H1 (cell line): ENCODE measurements around the gene TEX44. TPM values are rescaled to one million over a fixed set of nuclear protein-coding genes. Genes with fewer than 3 reads are reported as not detected.

Experiments used
- CTCF ChIA-PET: fragments of 300-600 bp; sonication (Branson Sonifier 250); formaldehyde crosslinking; loops from one replicate; lab custom pipeline; 2021; ENCODE audit not compliant: partially characterized antibody; lab: Charles Lee
- POLR2A ChIA-PET: fragments of 300-600 bp; sonication (Branson Sonifier 250); formaldehyde crosslinking; loops from one replicate; lab custom pipeline; 2021; ENCODE audit warnings: inconsistent platforms; ENCODE audit not compliant: partially characterized antibody; lab: Charles Lee
- DNase-seq, 2 experiments: peaks; one replicate each; pipeline versions ENCODE4 v3.0.0 to v3.0.0-alpha.2; 2010 to 2022; ENCODE audit warnings: low spot score in 2 of 2, low read depth in 1 of 2, mixed read lengths in 1 of 2
- FAIRE-seq: peaks from 2 replicates; lab custom pipeline; 2011; peaks lifted over from hg19 to GRCh38; lab: Jason Lieb, UNC
- H2AFZ ChIP-seq: 2 replicates; pipeline ENCODE4 v1.8.1; 2012; ENCODE audit warnings: low read length, inconsistent platforms
- H2AK5ac ChIP-seq: 2 replicates; pipeline ENCODE4 v1.6.1; 2013; ENCODE audit warnings: low read depth, low read length
- H2BK120ac ChIP-seq: replicated peaks from 2 replicates; pipeline ENCODE3; 2013; ENCODE audit warnings: low read depth, low read length, inconsistent platforms
- H2BK12ac ChIP-seq: 2 replicates; pipeline ENCODE4 v1.6.1; 2013; ENCODE audit warnings: low read depth, low read length
- H2BK15ac ChIP-seq: 2 replicates; pipeline ENCODE4 v1.6.1; 2013; ENCODE audit warnings: low read length
- H2BK20ac ChIP-seq: 2 replicates; pipeline ENCODE4 v1.6.1; 2013; ENCODE audit warnings: low read length
- H2BK5ac ChIP-seq: 2 replicates; pipeline ENCODE4 v1.6.1; 2013; ENCODE audit warnings: low read depth, low read length
- H3K14ac ChIP-seq: 2 replicates; pipeline ENCODE4 v1.6.1; 2013; ENCODE audit warnings: inconsistent platforms; ENCODE audit not compliant: insufficient read length
- H3K18ac ChIP-seq: 2 replicates; pipeline ENCODE4 v1.6.1; 2013; ENCODE audit warnings: low read length; ENCODE audit errors: extremely low read depth
- H3K23ac ChIP-seq: 2 replicates; pipeline ENCODE4 v1.6.1; 2013; ENCODE audit warnings: inconsistent platforms; ENCODE audit not compliant: insufficient read length
- H3K23me2 ChIP-seq: 2 replicates; pipeline ENCODE4 v1.6.1; 2013; ENCODE audit warnings: low read depth, low read length
- H3K27ac ChIP-seq: 2 replicates; pipeline ENCODE4 v1.6.1; 2011; ENCODE audit warnings: low read depth, low read length, inconsistent platforms
- H3K27me3 ChIP-seq, 4 experiments: replicated peaks in 1 of 4; 1 replicate in 1 of 4; 2 replicates in 3 of 4; pipeline versions ENCODE4 v1.6.1 to v1.8.1; 2011 to 2013; ENCODE audit warnings: low read length in 3 of 4, mild to moderate bottlenecking in 3 of 4, inconsistent platforms in 2 of 4, mixed read lengths in 2 of 4, moderate library complexity in 1 of 4; ENCODE audit not compliant: control insufficient read depth in 3 of 4, insufficient read depth in 3 of 4; ENCODE audit errors: extremely low read depth in 1 of 4
- H3K36me3 ChIP-seq, 4 experiments: 2 replicates each; pipeline versions ENCODE4 v1.6.1 to v1.8.1; 2011 to 2013; ENCODE audit warnings: mild to moderate bottlenecking in 4 of 4, low read length in 3 of 4, moderate library complexity in 2 of 4, control low read depth in 1 of 4, inconsistent platforms in 1 of 4; ENCODE audit not compliant: insufficient read depth in 4 of 4, control insufficient read depth in 2 of 4
- H3K4ac ChIP-seq: replicated peaks from 2 replicates; pipeline ENCODE3; 2013; ENCODE audit warnings: low read length, low read depth, mixed read lengths, inconsistent platforms; ENCODE audit not compliant: insufficient read length
- H3K4me1 ChIP-seq, 4 experiments: replicated peaks in 1 of 4; 1 replicate in 1 of 4; 2 replicates in 3 of 4; pipeline versions ENCODE4 v1.6.1 to v1.8.1; 2011 to 2013; ENCODE audit warnings: low read length in 3 of 4, inconsistent platforms in 2 of 4, mixed read lengths in 1 of 4; ENCODE audit not compliant: insufficient read depth in 4 of 4, control insufficient read depth in 3 of 4
- H3K4me2 ChIP-seq, 2 experiments: 2 replicates each; pipeline versions ENCODE4 v1.6.1 to v1.8.1; 2011 to 2013; ENCODE audit warnings: low read depth in 2 of 2, low read length in 2 of 2, control low read depth in 1 of 2, inconsistent platforms in 1 of 2, mild to moderate bottlenecking in 1 of 2; ENCODE audit not compliant: insufficient read depth in 1 of 2
- H3K4me3 ChIP-seq, 4 experiments: fragments of 200-600, 300-600 bp in 1 of 4; sonication (generic), shearing (Covaris generic), sonication (Bioruptor Twin) in 1 of 4; 2 replicates each; pipeline versions ENCODE4 v1.5.1 to v1.8.1; 2011 to 2016; ENCODE audit warnings: low read length in 4 of 4, low read depth in 3 of 4, control low read depth in 2 of 4, inconsistent platforms in 2 of 4, mild to moderate bottlenecking in 2 of 4, mixed read lengths in 1 of 4, moderate library complexity in 1 of 4; ENCODE audit not compliant: insufficient read depth in 2 of 4; ENCODE audit errors: extremely low read depth in 1 of 4
- H3K56ac ChIP-seq: replicated peaks from 2 replicates; pipeline ENCODE3; 2013; ENCODE audit warnings: low read depth, mild to moderate bottlenecking, mixed read lengths, low read length, inconsistent platforms; ENCODE audit not compliant: insufficient read length
- H3K79me1 ChIP-seq: 2 replicates; pipeline ENCODE4 v1.6.1; 2013; ENCODE audit warnings: low read depth, low read length, control low read depth
- H3K79me2 ChIP-seq, 2 experiments: 2 replicates each; pipeline versions ENCODE4 v1.6.1 to v1.8.1; 2012 to 2013; ENCODE audit warnings: low read length in 2 of 2, mild to moderate bottlenecking in 2 of 2, inconsistent platforms in 1 of 2; ENCODE audit not compliant: insufficient read depth in 2 of 2, control insufficient read depth in 1 of 2
- H3K9ac ChIP-seq, 4 experiments: replicated peaks in 1 of 4; 1 replicate in 1 of 4; 2 replicates in 3 of 4; pipeline versions ENCODE4 v1.6.1 to v1.8.1; 2011 to 2013; ENCODE audit warnings: low read depth in 3 of 4, low read length in 3 of 4, control low read depth in 2 of 4, mild to moderate bottlenecking in 2 of 4, moderate library complexity in 2 of 4, inconsistent platforms in 1 of 4; ENCODE audit errors: extremely low read depth in 1 of 4
- H3K9me3 ChIP-seq, 2 experiments: 2 replicates each; pipeline versions ENCODE4 v1.6.1 to v1.8.1; 2012 to 2013; ENCODE audit warnings: mild to moderate bottlenecking in 2 of 2, moderate library complexity in 2 of 2, control low read depth in 1 of 2, inconsistent platforms in 1 of 2, low read depth in 1 of 2, low read length in 1 of 2, mixed read lengths in 1 of 2; ENCODE audit not compliant: insufficient read depth in 2 of 2
- H4K20me1 ChIP-seq, 2 experiments: replicated peaks in 1 of 2; 2 replicates each; pipeline versions ENCODE3 to v1.8.1; 2011 to 2013; ENCODE audit warnings: inconsistent platforms in 2 of 2, low read length in 2 of 2, mild to moderate bottlenecking in 1 of 2; ENCODE audit not compliant: insufficient read depth in 2 of 2, control insufficient read depth in 1 of 2
- H4K5ac ChIP-seq: 2 replicates; pipeline ENCODE4 v1.6.1; 2013; ENCODE audit warnings: low read length, low read depth, mixed read lengths, inconsistent platforms; ENCODE audit not compliant: insufficient read length
- H4K8ac ChIP-seq: 2 replicates; pipeline ENCODE4 v1.8.0; 2013; ENCODE audit warnings: mild to moderate bottlenecking, moderate library complexity, low read length, inconsistent platforms; ENCODE audit not compliant: insufficient read depth; ENCODE audit errors: extremely low read depth
- H4K91ac ChIP-seq: replicated peaks from 2 replicates; pipeline ENCODE3; 2013; ENCODE audit warnings: low read length, mixed read lengths, inconsistent platforms; ENCODE audit not compliant: insufficient read length
- CREB1 ChIP-seq: IDR thresholded peaks from 2 replicates; pipeline ENCODE4 v1.6.1; 2012; ENCODE audit warnings: inconsistent platforms
- EP300 ChIP-seq, 2 experiments: IDR thresholded peaks; 1 replicate in 1 of 2; 2 replicates in 1 of 2; pipeline ENCODE4 v1.6.1; 2011 to 2012; ENCODE audit warnings: low read depth in 2 of 2, low read length in 2 of 2, mild to moderate bottlenecking in 2 of 2, borderline replicate concordance in 1 of 2, inconsistent platforms in 1 of 2, moderate library complexity in 1 of 2
- HDAC2 ChIP-seq, 2 experiments: fragments of 300-600 bp in 1 of 2; sonication (generic) in 1 of 2; IDR thresholded peaks; 2 replicates each; pipeline ENCODE4 v1.6.1; 2011 to 2012; ENCODE audit warnings: low read depth in 2 of 2, low read length in 2 of 2, mild to moderate bottlenecking in 2 of 2, moderate library complexity in 2 of 2, borderline replicate concordance in 1 of 2, inconsistent platforms in 1 of 2
- TAF1 ChIP-seq: IDR thresholded peaks from 2 replicates; pipeline ENCODE4 v1.6.1; 2011; ENCODE audit warnings: mild to moderate bottlenecking, low read depth, low read length
- TEAD4 ChIP-seq: IDR thresholded peaks from 2 replicates; pipeline ENCODE4 v1.6.1; 2012; ENCODE audit warnings: low read depth, low read length, inconsistent platforms, mixed read lengths
- WGBS, 2 experiments: shearing (Covaris generic) in 1 of 2; methylation state at CpG; one replicate each; pipeline versions ENCODE4 v1.1.6 to v1.1.7; 2013 to 2015; ENCODE audit warnings: low lambda C conversion rate in 2 of 2, mixed read lengths in 2 of 2, inconsistent platforms in 1 of 2, low coverage in 1 of 2, missing lambda C conversion rate in 1 of 2; ENCODE audit not compliant: insufficient replicate concordance in 2 of 2, insufficient coverage in 1 of 2, insufficient read length in 1 of 2; ENCODE audit errors: extremely low coverage in 1 of 2, missing lambda C conversion rate in 1 of 2; 5-methylcytosine and 5-hydroxymethylcytosine counted together
- polyA plus RNA-seq, 7 experiments: library from polyadenylated mRNA; depleted of rRNA in 3 of 7; stranded (reverse) in 5 of 7; unstranded in 2 of 7; fragments of >200 nt in 5 of 7; fragments of 200-250 nt in 2 of 7; gene quantifications; 1 replicate in 5 of 7; 2 replicates in 1 of 7; 4 replicates in 1 of 7; pipeline versions ENCODE4 v1.2.1 to v1.2.3, GENCODE V29; 2011 to 2013; ENCODE audit warnings: missing spikeins in 2 of 7, mixed read lengths in 2 of 7
- total RNA-seq: library from RNA; stranded (reverse); fragmentation: NEBNext Ultra II Directional; extraction: Animal tissue kit (Norgen Biotek cat#: 25700); gene quantifications from 2 replicates; pipeline ENCODE4 v1.2.1, GENCODE V29; 2021
- TF ChIP-seq, protein P1 (sequence below): IDR thresholded peaks from 2 replicates; pipeline ENCODE4 v1.6.1; 2012; ENCODE audit warnings: inconsistent platforms
- TF ChIP-seq, protein P2 (sequence below), 3 experiments: IDR thresholded peaks; 1 replicate in 2 of 3; 2 replicates in 1 of 3; pipeline versions ENCODE4 v1.5.1 to v1.6.1; 2011; ENCODE audit warnings: low read length in 3 of 3, mild to moderate bottlenecking in 3 of 3, inconsistent platforms in 2 of 3, low read depth in 1 of 3, moderate library complexity in 1 of 3; ENCODE audit not compliant: insufficient read depth in 1 of 3; ENCODE audit errors: control extremely low read depth in 1 of 3
- TF ChIP-seq, protein P3 (sequence below): IDR thresholded peaks from 2 replicates; pipeline ENCODE4 v1.6.1; 2012; ENCODE audit warnings: low read length, inconsistent platforms

Gene TEX44
- total and polyA plus RNA-seq, 2 of the 8 experiments (the other 6 are each of a cell fraction or from before 2014, with no cell fraction given): not detected

DNA sequence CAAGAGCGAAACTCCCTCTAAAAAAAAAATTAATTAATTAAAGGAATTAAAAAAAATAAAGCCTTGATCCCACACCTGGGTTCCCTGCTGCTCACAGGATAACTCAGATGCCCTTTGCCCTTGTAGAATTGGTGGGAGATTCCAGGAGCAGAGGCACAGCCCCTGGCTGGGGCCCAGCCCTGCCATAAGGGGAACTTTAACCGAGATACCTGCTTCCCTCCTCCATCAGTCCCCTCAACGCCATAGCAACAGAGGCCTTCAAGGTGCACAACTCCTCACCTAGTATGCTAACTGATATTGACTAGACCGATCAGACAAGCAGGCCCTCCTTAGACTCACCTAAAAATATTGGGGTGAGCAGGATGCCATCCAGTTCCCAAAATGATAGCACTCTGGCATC lies 23.6 kb downstream of the TEX44 start:
- Histone ChIP-seq H4K8ac (no peak overlapping the region), H3K4ac (no peak overlapping the region), H3K9me3 (no peaks in the 10 kb centered on the region), H3K79me2 (no peaks in the 10 kb centered on the region), H3K27me3 (no peaks in the 10 kb centered on the region), H2BK12ac (peak overlapping the region; percentile 72; the same call in 1 of the 2 replicates), H3K56ac (no peak overlapping the region), H2AFZ (no peak overlapping the region), H3K9ac (no peak overlapping the region), H2BK15ac (0 out of 2 replicates have a peak overlapping the region, but pooled peaks have one; percentile 48), H3K4me1 (peaks cover 16 to 42% (median 40%) of the 10 kb centered on the region in 4 experiments), H2BK20ac (no peak overlapping the region), H3K23ac (no peak overlapping the region), H3K36me3 (no peaks in the 10 kb centered on the region; a peak in 1 of 8 replicates), H3K14ac (no peak overlapping the region), H3K79me1 (no peaks in the 10 kb centered on the region; the same call in 1 of the 2 replicates), H2AK5ac (0 out of 2 replicates have a peak overlapping the region, but pooled peaks have one; percentile 46), H4K20me1 (no peaks in the 10 kb centered on the region), H2BK5ac (no peak overlapping the region), H3K4me3 (no peak overlapping the region), H3K27ac (no peak overlapping the region), H3K4me2 (no peak overlapping the region), H4K5ac (no peak overlapping the region), H4K91ac (no peak overlapping the region), H2BK120ac (no peak overlapping the region), H3K18ac (no peak overlapping the region), H3K23me2 (peaks cover 8% of the 10 kb centered on the region)
- FAIRE-seq: no peak
- ChIA-PET CTCF (interaction anchor here (1.6 to 12.6 kb wide), 5 partner anchors 23 to 98 kb away, joined by 5 to 513 read pairs (median 179); no protein-coding TSS in a partner anchor), POLR2A (interaction anchor here (1.1 to 16.4 kb wide), 10 partner anchors 8 to 98 kb away, joined by 3 to 223 read pairs (median 14); partner anchors contain the start of gene PTMA)
- WGBS, 2 experiments: 87% methylated on average over 4 of the region's 4 CpGs; no CpG with 5 or more reads in 1 of the 2 experiments
- no peak for DNase-seq
- no peak for TF ChIP-seq CREB1
- TF ChIP-seq, protein P1, sequence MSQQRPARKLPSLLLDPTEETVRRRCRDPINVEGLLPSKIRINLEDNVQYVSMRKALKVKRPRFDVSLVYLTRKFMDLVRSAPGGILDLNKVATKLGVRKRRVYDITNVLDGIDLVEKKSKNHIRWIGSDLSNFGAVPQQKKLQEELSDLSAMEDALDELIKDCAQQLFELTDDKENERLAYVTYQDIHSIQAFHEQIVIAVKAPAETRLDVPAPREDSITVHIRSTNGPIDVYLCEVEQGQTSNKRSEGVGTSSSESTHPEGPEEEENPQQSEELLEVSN: no peak
- TF ChIP-seq TAF1: no peak
- TF ChIP-seq, protein P2, sequence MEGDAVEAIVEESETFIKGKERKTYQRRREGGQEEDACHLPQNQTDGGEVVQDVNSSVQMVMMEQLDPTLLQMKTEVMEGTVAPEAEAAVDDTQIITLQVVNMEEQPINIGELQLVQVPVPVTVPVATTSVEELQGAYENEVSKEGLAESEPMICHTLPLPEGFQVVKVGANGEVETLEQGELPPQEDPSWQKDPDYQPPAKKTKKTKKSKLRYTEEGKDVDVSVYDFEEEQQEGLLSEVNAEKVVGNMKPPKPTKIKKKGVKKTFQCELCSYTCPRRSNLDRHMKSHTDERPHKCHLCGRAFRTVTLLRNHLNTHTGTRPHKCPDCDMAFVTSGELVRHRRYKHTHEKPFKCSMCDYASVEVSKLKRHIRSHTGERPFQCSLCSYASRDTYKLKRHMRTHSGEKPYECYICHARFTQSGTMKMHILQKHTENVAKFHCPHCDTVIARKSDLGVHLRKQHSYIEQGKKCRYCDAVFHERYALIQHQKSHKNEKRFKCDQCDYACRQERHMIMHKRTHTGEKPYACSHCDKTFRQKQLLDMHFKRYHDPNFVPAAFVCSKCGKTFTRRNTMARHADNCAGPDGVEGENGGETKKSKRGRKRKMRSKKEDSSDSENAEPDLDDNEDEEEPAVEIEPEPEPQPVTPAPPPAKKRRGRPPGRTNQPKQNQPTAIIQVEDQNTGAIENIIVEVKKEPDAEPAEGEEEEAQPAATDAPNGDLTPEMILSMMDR (IDR thresholded peaks at IDR 0.05; ENCODE audit: control extremely low read depth in 1 of 3, insufficient read depth in 1 of 3, low read depth in 1 of 3, low read length in 3 of 3): no peak
- no peak for TF ChIP-seq HDAC2 (IDR thresholded peaks at IDR 0.05; ENCODE audit: borderline replicate concordance in 1 of 2, low read depth in 2 of 2, low read length in 2 of 2)
- TF ChIP-seq TEAD4: no peak
- TF ChIP-seq, protein P3, sequence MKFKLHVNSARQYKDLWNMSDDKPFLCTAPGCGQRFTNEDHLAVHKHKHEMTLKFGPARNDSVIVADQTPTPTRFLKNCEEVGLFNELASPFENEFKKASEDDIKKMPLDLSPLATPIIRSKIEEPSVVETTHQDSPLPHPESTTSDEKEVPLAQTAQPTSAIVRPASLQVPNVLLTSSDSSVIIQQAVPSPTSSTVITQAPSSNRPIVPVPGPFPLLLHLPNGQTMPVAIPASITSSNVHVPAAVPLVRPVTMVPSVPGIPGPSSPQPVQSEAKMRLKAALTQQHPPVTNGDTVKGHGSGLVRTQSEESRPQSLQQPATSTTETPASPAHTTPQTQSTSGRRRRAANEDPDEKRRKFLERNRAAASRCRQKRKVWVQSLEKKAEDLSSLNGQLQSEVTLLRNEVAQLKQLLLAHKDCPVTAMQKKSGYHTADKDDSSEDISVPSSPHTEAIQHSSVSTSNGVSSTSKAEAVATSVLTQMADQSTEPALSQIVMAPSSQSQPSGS: no peak
- no peak for TF ChIP-seq EP300 (IDR thresholded peaks at IDR 0.05; ENCODE audit: borderline replicate concordance in 1 of 2, low read depth in 2 of 2, low read length in 2 of 2)
